Suprapubic skin (tissue), 4 donors: Measurements from ENCODE around the gene ASIC4.

Experiments
- EP300 ChIP-seq: sonication (generic); formaldehyde crosslinking; IDR thresholded peaks from one replicate; pipeline ENCODE4 v1.6.1; 2017; ENCODE audit warnings: antibody characterized with exemption
- POLR2A ChIP-seq, 2 donors: fragments of 450-650 bp; IDR thresholded peaks; one replicate each; pipeline ENCODE4 v1.6.1; 2017; ENCODE audit warnings: antibody characterized with exemption in 2 of 2, mild to moderate bottlenecking in 2 of 2, moderate library complexity in 2 of 2
- POLR2AphosphoS5 ChIP-seq, 3 donors: sonication (generic); formaldehyde crosslinking; IDR thresholded peaks; one replicate each; pipeline ENCODE4 v1.6.1; 2017; ENCODE audit warnings: antibody characterized with exemption in 3 of 3
- TF ChIP-seq, protein P1 (sequence below), 2 donors: fragments of 200-600 bp in 1 of 2; fragments of 450-650 bp in 1 of 2; sonication (generic) in 1 of 2; IDR thresholded peaks; one replicate each; pipeline ENCODE4 v1.5.1; 2016 to 2019; ENCODE audit warnings: antibody characterized with exemption in 2 of 2, mild to moderate bottlenecking in 1 of 2, moderate library complexity in 1 of 2

DNA sequence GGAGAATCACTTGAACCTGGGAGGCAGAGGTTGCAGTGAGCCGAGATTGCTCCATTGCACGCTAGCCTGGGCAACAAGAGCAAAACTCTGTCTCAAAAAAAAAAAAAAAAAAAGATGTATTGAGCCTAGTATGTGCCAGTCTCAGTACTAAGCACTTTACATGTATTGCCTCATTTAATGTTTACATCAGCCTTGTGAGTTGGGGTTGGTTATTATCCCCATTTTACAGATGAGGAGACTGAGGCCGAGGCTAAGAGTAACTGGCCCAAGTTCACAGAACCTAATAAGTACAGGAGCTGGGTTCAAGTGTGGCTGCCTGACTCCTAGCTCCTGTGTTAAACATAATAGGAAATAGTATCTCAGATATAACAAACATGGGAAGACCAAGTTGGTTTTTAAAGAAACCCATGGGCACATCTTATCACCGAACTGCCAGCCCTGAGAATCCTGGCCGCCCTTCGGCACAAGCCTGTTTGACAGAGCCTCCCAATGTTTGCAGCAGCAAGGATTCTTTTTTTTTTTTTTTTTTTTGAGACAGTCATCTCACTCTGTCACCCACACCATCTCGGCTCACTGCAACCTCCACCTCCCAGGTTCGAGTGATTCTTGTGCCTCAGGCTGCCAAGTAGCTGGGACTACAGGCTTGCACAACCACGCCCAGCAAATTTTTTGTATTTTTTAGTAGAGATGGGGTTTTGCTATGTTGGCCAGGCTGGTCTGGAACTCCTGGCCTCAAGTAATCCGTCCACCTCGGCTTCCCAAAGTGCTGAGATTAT lies 39.8 kb upstream of the ASIC4 start:
- TF ChIP-seq, protein P1, sequence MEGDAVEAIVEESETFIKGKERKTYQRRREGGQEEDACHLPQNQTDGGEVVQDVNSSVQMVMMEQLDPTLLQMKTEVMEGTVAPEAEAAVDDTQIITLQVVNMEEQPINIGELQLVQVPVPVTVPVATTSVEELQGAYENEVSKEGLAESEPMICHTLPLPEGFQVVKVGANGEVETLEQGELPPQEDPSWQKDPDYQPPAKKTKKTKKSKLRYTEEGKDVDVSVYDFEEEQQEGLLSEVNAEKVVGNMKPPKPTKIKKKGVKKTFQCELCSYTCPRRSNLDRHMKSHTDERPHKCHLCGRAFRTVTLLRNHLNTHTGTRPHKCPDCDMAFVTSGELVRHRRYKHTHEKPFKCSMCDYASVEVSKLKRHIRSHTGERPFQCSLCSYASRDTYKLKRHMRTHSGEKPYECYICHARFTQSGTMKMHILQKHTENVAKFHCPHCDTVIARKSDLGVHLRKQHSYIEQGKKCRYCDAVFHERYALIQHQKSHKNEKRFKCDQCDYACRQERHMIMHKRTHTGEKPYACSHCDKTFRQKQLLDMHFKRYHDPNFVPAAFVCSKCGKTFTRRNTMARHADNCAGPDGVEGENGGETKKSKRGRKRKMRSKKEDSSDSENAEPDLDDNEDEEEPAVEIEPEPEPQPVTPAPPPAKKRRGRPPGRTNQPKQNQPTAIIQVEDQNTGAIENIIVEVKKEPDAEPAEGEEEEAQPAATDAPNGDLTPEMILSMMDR (IDR thresholded peaks at IDR 0.05), result no peak
- no peak for TF ChIP-seq POLR2A (IDR thresholded peaks at IDR 0.05)
- TF ChIP-seq POLR2AphosphoS5 (IDR thresholded peaks at IDR 0.05), result no peak
- no peak for TF ChIP-seq EP300
